Transverse colon (tissue), 4 donors: ENCODE measurements around the gene PRKAG3. TPM values are rescaled to one million over a fixed set of nuclear protein-coding genes. Genes with fewer than 3 reads are reported as not detected.

Experiments used
- DNase-seq: peaks from one replicate; pipeline ENCODE4 v3.0.0-alpha.2; 2019
- H3K27ac ChIP-seq, 4 donors: fragments of 200-600 bp; sonication (generic); 2 replicates each; pipeline ENCODE4 v1.5.1; 2016 to 2018; ENCODE audit warnings: inconsistent platforms in 4 of 4
- H3K27me3 ChIP-seq: fragments of 200-600 bp; sonication (generic); 2 replicates; pipeline ENCODE4 v1.5.1; 2017; ENCODE audit warnings: inconsistent platforms
- H3K36me3 ChIP-seq, 4 donors: fragments of 200-600 bp; sonication (generic); 2 replicates each; pipeline ENCODE4 v1.5.1; 2017 to 2019; ENCODE audit warnings: inconsistent platforms in 4 of 4
- H3K4me1 ChIP-seq, 4 donors: fragments of 200-600 bp; sonication (generic); 2 replicates each; pipeline ENCODE4 v1.5.1; 2017 to 2020; ENCODE audit warnings: inconsistent platforms in 4 of 4
- H3K4me3 ChIP-seq, 4 donors: fragments of 200-600 bp; sonication (generic); 1 replicate in 1 of 4; 2 replicates in 3 of 4; pipeline versions ENCODE4 v1.5.1 to v1.6.1; 2017 to 2019; ENCODE audit warnings: inconsistent platforms in 4 of 4
- H3K9me3 ChIP-seq, 2 donors: fragments of 200-600 bp; sonication (generic); 2 replicates each; pipeline ENCODE4 v1.5.1; 2017 to 2019; ENCODE audit warnings: inconsistent platforms in 2 of 2
- CTCF ChIP-seq, 5 experiments: fragments of 200-600 bp in 3 of 5; fragments of 450-650 bp in 2 of 5; sonication (generic) in 3 of 5; IDR thresholded peaks; 1 replicate in 2 of 5; 2 replicates in 3 of 5; pipeline ENCODE4 v1.5.1; 2016 to 2017; ENCODE audit warnings: antibody characterized with exemption in 5 of 5, inconsistent platforms in 3 of 5, mild to moderate bottlenecking in 2 of 5, moderate library complexity in 1 of 5
- EP300 ChIP-seq: sonication (generic); formaldehyde crosslinking; IDR thresholded peaks from one replicate; pipeline ENCODE4 v1.6.1; 2017; ENCODE audit warnings: antibody characterized with exemption, low read depth
- POLR2A ChIP-seq: fragments of 450-650 bp; IDR thresholded peaks from one replicate; pipeline ENCODE4 v1.6.1; 2016; ENCODE audit warnings: antibody characterized with exemption, mild to moderate bottlenecking, moderate library complexity
- POLR2AphosphoS5 ChIP-seq, 3 donors: sonication (generic); formaldehyde crosslinking; IDR thresholded peaks; one replicate each; pipeline ENCODE4 v1.6.1; 2016; ENCODE audit warnings: antibody characterized with exemption in 3 of 3
- WGBS, 2 donors: methylation state at CpG; one replicate each; pipeline ENCODE4 v1.1.5; 2018; ENCODE audit warnings: low coverage in 1 of 2; 5-methylcytosine and 5-hydroxymethylcytosine counted together
- in situ Hi-C, 4 donors: fragments of 200-750 bp; cut with MboI; loops; one replicate each; pipeline versions ENCODE4 v1.15.0 to v1.15.1; 2017; ENCODE audit warnings: low sequenced_read_pairs in 3 of 4, low pct_ligation_motif_present in 1 of 4, low pct_unique_long_range_greater_than_20kb in 1 of 4
- intact Hi-C: fragments of 100-400 bp; cut with DNase I; formaldehyde crosslinking; loops from one replicate; pipeline ENCODE4 v1.15.1; 2023; ENCODE audit warnings: low total_unique reads
- total RNA-seq, 4 donors: library from RNA; depleted of rRNA; stranded (reverse); fragments of >200 nt; gene quantifications; one replicate each; pipeline ENCODE4 v1.1.0, GENCODE V29; 2016

Gene PRKAG3
- total RNA-seq, 4 donors from 2014 or later, result not detected

DNA sequence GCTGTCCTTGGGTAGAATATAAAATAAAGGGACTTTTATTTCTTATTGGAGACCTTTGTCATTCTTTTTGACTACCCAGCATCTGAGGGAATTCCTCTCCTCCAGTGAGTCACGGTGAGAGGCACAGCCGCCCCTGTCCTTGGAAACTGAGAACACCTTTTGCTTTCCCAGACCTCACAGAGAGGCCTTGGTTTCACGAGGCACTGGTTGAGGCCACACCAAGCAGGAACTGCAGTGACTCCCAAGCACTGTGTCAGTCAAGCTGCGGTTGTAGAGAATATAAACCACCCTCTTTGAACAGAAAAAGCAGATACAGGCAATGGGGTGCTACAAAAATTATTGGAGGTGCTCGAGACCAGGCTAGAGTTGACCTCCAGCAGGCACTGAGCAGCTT lies 16.4 kb downstream of the PRKAG3 start:
- H3K4me3 ChIP-seq, result no peak overlapping the region
- no peaks in the 10 kb centered on the region for H3K27me3 ChIP-seq
- intact Hi-C loops, result no loop called here
- H3K36me3 ChIP-seq, result peaks cover 0 to 14% (median 0%) of the 10 kb centered on the region in 4 donors
- H3K4me1 ChIP-seq, result peaks cover 0 to 12% (median 10%) of the 10 kb centered on the region in 4 donors
- in situ Hi-C loops, result no loop called here
- H3K9me3 ChIP-seq, result no peaks in the 10 kb centered on the region
- no peak overlapping the region for H3K27ac ChIP-seq
- no peak for TF ChIP-seq POLR2A
- TF ChIP-seq POLR2AphosphoS5 (IDR thresholded peaks at IDR 0.05), result no peak
- TF ChIP-seq CTCF (IDR thresholded peaks at IDR 0.05), result no peak
- no peak for TF ChIP-seq EP300
- DNase-seq, result no peak
- 90 to 96% methylated on average over 3 to 5 of the region's 5 CpGs for WGBS, 2 donors

DNA sequence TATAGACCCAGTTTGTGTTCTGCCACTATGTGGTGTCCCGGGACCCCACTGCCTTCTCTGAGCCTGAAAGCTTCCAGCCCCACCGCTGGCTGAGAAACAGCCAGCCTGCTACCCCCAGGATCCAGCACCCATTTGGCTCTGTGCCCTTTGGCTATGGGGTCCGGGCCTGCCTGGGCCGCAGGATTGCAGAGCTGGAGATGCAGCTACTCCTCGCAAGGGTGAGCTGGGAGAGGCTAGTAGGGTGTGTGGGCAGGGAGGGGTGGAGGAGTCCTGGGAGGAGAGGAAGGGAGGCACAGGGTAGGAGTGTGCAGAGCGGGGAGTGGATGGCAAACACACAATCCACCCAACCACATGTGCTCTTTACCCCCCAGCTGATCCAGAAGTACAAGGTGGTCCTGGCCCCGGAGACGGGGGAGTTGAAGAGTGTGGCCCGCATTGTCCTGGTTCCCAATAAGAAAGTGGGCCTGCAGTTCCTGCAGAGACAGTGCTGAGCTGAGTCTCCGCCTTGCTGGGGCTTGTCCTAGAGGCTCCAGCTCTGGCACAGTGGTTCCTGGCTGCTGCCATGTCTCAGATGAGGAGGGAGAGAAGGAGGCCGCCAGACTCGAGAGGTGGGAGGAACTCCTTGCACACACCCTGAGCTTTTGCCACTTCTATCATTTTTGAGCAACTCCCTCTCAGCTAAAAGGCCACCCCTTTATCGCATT lies 16.9 kb downstream of the PRKAG3 start:
- H3K36me3 ChIP-seq, result peaks cover 0 to 14% (median 0%) of the 10 kb centered on the region in 4 donors
- H3K27ac ChIP-seq, result peak overlapping the region in 3 of 4 donors; percentile 22 to 53 (median 36)
- intact Hi-C loops, result no loop called here
- H3K9me3 ChIP-seq, result no peaks in the 10 kb centered on the region
- in situ Hi-C loops, result no loop called here
- H3K4me1 ChIP-seq, result peaks cover 0 to 12% (median 10%) of the 10 kb centered on the region in 4 donors
- peak; percentile 32 for DNase-seq
- WGBS, 2 donors, result 76 to 83% methylated on average over 2 to 13 of the region's 13 CpGs
- TF ChIP-seq POLR2AphosphoS5 (IDR thresholded peaks at IDR 0.05), result no peak
- TF ChIP-seq POLR2A, result no peak
- TF ChIP-seq CTCF (IDR thresholded peaks at IDR 0.05), result no peak
- TF ChIP-seq EP300, result no peak
- H3K4me3 ChIP-seq, result no peak overlapping the region
- no peaks in the 10 kb centered on the region for H3K27me3 ChIP-seq

GRCh38 chr2:218813771-218814460 lies 17.7 kb downstream of the PRKAG3 start:
- H3K27me3 ChIP-seq, result no peaks in the 10 kb centered on the region
- peaks cover 0 to 12% (median 10%) of the 10 kb centered on the region in 4 donors for H3K4me1 ChIP-seq
- no peaks in the 10 kb centered on the region for H3K9me3 ChIP-seq
- intact Hi-C loops, result no loop called here
- H3K27ac ChIP-seq, result peak overlapping the region in 3 of 4 donors; percentile 22 to 53 (median 36)
- H3K4me3 ChIP-seq, result no peak overlapping the region
- 53 to 71% methylated on average over 2 to 11 of the region's 11 CpGs for WGBS, 2 donors
- H3K36me3 ChIP-seq, result peaks cover 0 to 14% (median 0%) of the 10 kb centered on the region in 4 donors
- in situ Hi-C loops, result no loop called here
- peak; percentile 77 for DNase-seq
- no peak for TF ChIP-seq EP300
- TF ChIP-seq POLR2A, result no peak
- no peak for TF ChIP-seq CTCF (IDR thresholded peaks at IDR 0.05)
- peak in 1 of 3 donors; percentile 31 for TF ChIP-seq POLR2AphosphoS5 (IDR thresholded peaks at IDR 0.05)

GRCh38 chr2:218812861-218813260 lies 18.7 kb downstream of the PRKAG3 start:
- H3K9me3 ChIP-seq, result no peaks in the 10 kb centered on the region
- 87% methylated on average over 5 of the region's 5 CpGs; no CpG with 5 or more reads in 1 of the 2 donors for WGBS, 2 donors
- in situ Hi-C loops (no loop called here), intact Hi-C loops (no loop called here)
- TF ChIP-seq POLR2A (no peak), EP300 (no peak), CTCF (IDR thresholded peaks at IDR 0.05) (no peak), POLR2AphosphoS5 (IDR thresholded peaks at IDR 0.05) (no peak)
- no peak overlapping the region for H3K27ac ChIP-seq
- H3K27me3 ChIP-seq, result no peaks in the 10 kb centered on the region
- H3K4me3 ChIP-seq, result no peak overlapping the region
- peaks cover 0 to 10% (median 0%) of the 10 kb centered on the region in 4 donors for H3K36me3 ChIP-seq
- peaks cover 0 to 12% (median 10%) of the 10 kb centered on the region in 4 donors for H3K4me1 ChIP-seq
- DNase-seq, result no peak
